ENCODE results near the gene CNNM4. TPM values are rescaled to one million over a fixed set of nuclear protein-coding genes. Genes with fewer than 3 reads are reported as not detected.

The CNNM4 gene
- total RNA-seq, 1 donor from 2014 or later = 2.4 TPM

GRCh38 chr2:96859099-96859649, 98.5 kb downstream of the CNNM4 start:
- no peak for DNase-seq (ENCODE audit: low read depth, low spot score)

DNA sequence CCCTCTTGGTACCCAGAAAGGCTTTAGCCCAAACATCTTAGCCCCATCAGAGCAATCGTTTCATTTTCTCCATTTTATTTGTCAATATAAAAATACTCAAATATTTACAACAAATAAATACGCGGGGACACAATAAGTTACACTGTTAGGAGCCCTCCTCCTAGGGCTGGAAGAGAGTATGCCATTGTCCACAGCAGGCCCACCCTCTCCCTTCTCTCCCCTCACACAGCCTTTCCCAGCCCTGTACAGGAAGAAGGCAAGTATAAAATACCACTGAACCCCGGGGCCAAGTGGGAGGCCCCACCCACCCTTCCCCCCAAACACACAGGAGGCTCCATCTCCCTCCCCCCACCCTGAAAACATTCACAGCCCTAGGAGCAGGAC, 99.0 kb downstream of the CNNM4 start:
- no peak for DNase-seq (ENCODE audit: low read depth, low spot score)

DNA sequence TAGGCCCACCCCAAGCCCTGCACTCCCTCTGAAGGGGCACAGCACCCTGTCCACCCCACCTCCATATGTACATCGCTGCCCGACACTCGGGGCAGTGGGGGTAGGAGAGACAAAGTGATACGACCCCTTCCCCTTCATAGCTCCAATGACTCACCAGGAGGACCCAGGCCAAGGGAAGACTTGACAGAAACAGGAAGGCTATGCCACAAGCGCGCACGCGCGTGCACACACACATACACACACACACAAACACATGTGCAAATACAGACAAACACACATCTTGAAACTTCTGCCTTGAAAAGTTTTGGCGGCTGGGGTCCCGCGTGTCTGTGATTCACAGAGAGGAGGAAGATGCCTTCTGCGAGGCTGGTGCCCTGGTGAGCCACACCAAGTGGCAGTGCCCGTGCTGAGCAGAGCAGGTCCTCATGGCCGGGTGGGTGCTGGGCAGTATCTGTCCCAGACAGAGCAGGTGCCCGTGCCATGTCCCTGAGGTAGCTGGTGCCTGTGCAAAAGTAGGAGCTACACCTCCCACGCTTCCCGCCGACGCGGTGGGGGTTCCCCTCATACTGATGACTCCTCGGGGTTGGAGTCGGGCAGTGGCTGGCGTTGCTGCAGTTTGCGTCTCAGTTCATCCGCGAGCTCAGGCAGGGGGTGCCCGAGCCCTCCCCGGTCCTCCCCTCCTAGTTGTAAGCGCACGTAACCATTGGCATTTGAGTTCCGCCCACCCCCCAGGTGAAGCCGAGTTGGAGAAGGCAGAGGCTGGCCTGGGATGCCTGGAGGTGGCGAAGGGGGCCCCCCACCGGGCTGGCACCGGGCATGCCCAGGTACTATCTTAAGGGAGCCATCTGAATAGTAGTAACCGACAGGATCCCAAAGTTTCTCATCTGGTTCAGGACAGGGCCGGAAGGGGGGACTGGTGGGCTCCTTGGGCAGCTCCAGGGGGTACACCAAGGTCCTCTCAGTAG, 99.6 kb downstream of the CNNM4 start:
- no peak for DNase-seq (ENCODE audit: low read depth, low spot score)

GRCh38 chr2:96861074-96861473, 100.4 kb downstream of the CNNM4 start:
- no peak for DNase-seq (ENCODE audit: low read depth, low spot score)

Other genes starting within 250 kb of the CNNM4 start
- 10.0 and 10.9 TPM in 2 replicates for gene ARID5A, start 224.2 kb upstream of the CNNM4 start, total RNA-seq
- 24.7 and 34.4 TPM in 2 replicates for gene KANSL3, start 122.6 kb upstream of the CNNM4 start, total RNA-seq
- 0.11 TPM in 1 of 2 replicates, not detected in the other for gene FER1L5, start 118.1 kb upstream of the CNNM4 start, total RNA-seq
- 15.3 and 37.4 TPM in 2 replicates for gene LMAN2L, start 20.8 kb upstream of the CNNM4 start, total RNA-seq
- gene CNNM3, start 55.4 kb downstream of the CNNM4 start, total RNA-seq = 8.4 and 11.8 TPM in 2 replicates
- 0.46 and 1.3 TPM in 2 replicates for gene ANKRD23, start 83.1 kb downstream of the CNNM4 start, total RNA-seq
- gene ANKRD39, start 97.1 kb downstream of the CNNM4 start, total RNA-seq = 8.0 and 9.8 TPM in 2 replicates
- 17.2 and 19.4 TPM in 2 replicates for gene SEMA4C, start 109.2 kb downstream of the CNNM4 start, total RNA-seq
- not detected in 2 replicates for gene FAM178B, start 225.7 kb downstream of the CNNM4 start, total RNA-seq

All from pulmonary artery endothelial cell (primary cell).